HG03457 (cell line): ENCODE measurements around the gene UNC5B.
"Not testable (repeated sequence)": the region's sequence is repeated elsewhere in the genome, so short reads cannot be mapped to it uniquely, and the experiment has no call there.

Experiments
- ATAC-seq: cut with Tn5 transposase; IDR thresholded peaks from one replicate; pipeline ENCODE4 v1.9.1; 2021; ENCODE audit warnings: moderate number of reproducible peaks; ENCODE audit not compliant: unreplicated experiment

The UNC5B gene

DNA sequence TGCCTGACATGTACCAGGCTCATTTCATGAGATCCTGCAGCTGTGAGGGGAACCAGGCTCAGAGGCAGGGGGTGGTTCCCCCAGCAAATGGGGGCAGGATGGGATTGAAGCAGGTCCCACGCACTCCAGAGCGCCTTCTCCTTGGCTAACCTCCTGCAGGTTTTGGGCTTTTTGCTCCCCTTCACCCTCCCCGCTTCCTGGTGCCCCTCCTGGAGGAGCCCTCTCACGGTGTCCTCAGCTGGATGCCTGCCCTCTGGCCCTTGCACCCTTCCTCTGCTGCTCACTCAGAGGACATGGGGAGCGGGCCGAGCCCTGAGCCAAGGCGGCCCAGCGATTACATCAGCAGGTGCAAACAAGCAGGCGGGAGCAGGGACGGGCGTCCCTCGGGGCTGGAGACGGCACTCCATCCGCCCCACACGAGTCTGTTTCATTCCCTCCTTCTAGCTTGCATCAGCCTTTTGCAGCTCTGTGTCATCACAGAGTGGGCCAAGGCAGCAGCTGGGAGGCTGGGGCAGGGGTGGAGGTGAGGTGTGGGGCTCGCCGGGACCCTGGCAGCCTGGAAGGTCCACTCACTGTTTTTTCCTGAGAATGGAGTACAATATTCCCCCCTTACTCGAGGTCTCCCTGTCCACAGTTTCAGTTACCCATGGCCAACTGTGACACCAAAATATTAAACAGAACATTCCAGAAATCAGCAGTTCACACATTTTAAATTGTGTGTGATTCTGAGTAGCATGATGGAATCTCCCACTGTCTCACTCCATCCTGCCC lies 54.0 kb downstream of the UNC5B start:
- no peak for ATAC-seq

DNA sequence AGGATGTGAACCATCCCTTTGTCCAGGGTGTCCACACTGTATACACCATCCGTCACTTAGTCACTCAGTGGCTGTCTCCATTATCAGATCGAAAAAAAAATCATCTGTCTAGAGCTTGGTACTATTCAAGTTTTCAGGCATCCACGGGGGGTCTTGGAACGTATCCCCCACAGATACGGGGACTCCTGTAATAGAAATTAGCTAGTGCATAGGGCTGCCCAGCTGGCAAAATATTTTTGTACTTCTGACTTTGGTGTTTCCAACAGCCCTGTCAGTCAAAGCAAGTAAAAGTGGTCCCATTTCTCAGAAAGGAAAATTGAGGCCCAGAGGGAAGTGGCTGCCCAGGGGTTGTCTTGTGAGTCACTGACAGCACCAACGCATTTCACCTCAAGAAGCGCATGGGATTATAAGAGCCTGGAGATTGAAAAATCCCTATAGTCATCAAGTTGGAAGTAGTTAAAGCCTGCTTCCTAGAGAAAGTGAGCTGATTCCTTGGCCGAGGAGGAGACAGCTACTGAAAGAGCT lies 54.6 kb downstream of the UNC5B start:
- no peak for ATAC-seq

DNA sequence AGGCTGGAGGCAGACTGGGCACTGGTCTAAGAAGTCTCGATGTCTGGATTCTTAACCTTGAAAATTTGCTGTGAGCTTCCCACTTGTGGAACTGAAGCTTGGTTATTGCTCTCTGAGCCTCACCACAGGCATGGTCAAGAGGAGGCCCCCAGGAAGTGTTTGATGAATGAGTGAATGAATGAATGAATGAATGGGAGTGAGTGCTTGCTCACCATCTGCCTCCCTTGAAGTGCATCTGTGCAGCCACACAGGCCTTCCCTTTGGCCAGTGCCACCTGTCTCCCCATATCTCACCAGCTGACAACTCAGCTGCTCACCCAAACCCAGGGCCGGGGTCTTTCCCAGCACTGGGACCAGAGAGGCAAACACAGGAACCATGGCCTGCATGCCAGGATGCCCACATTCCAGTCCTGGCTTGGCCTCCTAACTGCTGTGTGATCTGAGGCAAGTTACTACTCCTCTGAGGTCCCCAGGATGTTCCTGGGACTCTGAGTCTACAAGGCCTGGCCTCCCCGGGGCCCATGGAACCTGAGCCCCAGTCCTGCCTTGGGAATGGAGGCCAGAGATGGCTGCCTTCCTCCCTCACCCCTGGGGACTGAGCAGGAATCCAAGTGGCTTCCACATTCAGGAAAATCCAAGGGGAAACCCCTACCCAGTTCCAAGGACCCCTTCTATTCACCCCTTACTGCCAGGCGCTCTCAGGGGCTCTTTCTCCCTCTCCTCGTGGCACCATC lies 55.3 kb downstream of the UNC5B start:
- ATAC-seq, result no peak

DNA sequence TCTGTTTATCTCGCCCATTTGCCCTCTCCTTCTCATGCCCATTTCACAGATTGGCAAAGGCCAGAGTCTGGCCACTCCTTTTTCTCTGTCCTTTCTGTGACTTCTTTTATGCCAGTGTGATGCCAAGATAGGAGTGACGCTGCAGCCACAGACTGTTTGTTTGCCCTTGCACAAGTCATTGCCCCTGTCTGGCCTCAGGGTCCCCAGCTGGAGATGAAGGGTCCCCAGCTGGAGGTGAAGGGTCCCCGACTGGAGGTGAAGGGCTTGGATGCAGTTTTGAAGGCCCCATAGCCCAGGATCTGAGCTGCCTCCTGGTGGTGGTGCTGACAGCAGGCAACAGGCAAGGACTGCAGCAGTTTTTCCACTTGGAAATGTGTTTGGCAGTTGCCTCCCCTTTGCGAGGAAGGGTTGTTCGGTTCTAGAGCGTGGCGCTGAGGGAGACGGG lies 55.9 kb downstream of the UNC5B start:
- no peak for ATAC-seq

DNA sequence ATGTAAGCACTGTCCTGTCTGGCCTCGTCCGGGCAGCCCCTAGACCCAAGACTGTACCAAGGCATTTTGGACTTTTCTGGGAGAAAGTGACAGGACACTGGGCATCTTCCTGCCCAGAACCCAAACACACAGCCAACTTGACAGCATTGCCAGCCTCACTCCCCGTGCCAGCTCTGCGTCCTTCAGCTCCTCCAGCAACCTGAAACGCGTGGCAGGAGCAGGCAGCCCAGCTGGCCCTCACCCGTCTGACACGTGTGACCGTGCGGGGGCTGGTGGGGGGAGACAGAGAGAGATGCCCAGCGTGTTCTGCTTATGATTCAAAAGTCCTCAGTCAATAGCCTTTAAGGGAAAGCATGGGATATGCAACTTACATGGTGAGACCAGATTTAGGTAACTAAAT lies 56.4 kb downstream of the UNC5B start:
- no peak for ATAC-seq

DNA sequence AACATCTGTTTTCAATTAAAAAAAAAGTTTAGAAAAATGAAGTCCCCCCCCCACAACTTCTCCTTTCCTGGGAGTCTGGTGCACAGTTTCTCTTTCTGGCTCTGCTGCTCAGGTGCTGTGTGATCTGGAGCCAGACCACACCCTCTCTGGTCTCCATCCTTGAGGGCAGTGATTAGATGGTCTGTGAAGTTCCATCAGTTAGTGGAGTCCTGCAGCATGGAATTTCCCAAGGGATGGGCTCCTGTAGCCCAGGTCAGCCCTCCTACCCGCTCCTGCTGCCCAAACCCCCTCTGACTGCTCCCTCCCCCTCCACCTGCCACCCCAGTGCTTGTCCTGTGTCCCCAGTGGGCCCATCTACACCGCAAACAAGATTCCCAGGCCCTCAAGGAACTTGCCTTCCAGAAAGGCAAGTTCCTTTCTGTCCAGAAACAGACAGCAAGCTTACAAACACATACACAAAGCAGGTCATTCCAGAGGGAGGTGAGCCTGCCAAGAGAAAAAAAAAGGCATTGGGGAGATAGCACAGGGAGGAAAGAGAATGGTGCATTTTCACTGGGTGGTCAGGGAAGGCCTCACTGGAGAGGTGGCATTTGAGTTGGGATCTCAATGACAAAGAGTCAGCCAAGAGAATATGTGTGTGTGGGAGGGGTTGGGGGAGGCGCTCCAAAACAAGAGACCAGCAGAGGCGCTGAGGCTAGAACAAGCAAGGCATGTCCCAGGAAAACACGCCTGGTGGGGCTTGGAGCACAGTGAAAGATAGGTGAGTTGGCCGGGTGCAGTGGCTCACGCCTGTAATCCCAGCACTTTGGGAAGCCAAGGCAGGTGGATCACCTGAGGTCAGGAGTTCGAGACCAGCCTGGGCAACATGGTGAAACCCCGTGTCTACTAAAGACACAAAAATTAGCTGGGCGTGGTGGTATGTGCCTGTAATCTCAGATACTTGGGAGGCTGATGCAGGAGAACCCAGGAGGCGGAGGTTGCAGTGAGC lies 57.2 kb downstream of the UNC5B start:
- no peak for ATAC-seq

DNA sequence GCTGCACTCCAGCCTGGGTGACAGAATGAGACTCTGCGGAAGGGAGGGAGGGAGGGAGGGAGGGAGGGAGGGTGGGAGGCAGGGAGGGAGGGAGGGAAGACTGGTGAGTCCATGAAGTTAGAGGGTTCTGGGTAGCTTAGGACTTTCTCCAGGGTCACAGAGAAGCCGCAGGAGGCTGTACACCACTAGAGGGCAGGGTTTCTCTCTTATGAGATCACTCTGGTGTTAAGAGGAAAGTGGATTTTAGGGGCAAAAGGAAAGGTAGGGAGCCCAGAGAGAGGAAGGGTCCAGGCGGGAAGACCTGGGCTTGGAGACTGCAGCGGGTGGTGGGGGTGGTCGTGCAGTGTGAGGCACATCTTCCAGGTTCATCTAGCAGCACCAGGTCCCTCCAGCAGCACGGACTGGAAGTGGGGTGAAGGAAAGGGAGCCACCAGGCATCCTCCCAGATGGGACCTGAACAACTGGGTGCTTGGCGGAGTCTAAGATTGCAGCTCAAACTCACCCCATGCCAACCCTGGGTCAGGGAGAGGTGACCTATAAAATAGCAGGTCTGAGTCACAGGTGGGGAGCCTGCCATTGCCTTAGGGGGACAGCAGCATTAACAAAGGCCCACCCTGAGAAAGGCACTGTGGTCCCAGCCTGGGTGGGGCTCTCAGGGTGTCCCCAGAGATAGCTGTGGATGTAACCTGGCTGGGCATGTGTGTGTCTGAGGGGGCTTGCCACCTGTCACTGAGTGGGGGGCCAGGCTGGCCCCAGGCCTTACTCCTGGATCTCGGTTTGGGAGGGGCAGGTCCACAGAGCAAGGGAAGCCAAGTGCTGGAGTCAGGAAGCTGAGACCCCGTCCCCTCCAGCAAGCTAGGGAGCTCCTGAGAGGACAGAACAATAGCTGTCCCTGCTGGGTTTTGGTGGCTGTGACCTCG lies 58.2 kb downstream of the UNC5B start:
- ATAC-seq, result no peak

DNA sequence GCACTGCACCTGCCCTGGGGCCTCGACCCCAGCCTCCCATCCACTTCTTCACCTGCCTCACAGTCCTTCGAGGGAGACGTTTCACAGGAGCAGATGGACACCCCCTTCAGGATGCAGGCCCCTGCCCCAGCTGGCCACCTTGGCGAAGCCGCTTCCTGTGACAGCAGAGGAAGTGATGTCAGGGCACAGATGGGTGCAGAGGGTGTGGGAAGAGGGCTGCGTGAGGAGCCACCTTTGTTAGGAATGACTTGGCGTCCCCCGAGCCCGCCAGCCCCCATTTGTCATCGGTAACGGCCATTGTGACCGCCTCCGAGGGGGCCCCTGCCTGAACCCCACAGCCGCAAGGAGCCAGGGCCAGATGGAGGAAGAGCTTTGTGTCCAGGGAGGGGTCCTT lies 59.3 kb downstream of the UNC5B start:
- no peak for ATAC-seq

DNA sequence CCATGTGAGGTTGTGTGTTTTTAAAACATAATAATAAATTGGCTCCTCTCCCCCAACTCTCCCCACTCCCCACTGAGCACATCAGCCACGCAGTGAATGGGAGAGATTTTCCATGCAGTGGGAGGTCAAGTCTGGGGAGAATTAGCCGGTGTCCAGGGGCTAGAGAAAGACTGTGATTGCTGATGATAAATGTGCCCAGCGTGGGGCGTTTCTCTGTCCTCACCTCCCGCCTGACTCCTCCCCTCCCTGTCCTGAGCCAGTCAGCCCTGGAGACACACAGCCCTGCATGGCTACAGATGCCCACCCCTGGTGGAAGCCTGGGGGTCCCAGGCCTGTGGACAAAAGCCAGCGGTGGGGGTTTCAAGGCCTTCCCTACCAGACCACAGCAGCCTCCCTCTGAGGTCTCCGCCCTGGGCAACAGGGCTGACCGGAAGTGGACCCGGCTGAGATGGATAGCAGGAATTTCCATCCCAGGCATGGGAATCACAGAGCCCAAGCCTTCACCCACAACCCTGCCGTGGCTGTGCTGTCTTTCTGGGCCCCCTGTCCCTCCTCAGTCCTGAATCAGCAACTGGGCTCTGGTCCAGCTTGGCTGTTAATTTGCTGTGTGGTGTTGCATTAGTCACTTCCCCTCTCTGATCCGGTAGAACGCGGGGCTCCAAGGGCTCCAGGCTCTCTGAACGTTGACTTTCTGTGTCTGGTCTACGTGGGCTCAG lies 59.8 kb downstream of the UNC5B start:
- ATAC-seq, result no peak

DNA sequence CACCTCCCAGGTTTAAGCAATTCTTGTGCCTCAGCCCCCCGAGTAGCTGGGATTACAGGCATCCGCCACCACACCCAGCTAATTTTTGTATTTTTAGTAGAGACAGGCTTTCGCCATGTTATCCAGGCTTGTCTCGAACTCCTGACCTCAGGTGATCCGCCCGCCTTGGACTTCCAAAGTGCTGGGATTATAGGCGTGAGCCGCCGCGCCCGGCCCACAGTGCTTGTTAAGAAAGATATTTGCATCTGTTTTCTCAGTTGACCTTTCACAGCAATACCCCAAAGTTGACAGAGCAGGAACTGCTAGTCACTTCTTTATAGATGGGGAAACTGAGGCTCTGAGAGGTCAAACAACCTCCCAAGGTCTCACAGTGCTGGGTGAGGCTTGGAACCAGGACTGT lies 60.6 kb downstream of the UNC5B start:
- ATAC-seq, result not testable (repeated sequence)

DNA sequence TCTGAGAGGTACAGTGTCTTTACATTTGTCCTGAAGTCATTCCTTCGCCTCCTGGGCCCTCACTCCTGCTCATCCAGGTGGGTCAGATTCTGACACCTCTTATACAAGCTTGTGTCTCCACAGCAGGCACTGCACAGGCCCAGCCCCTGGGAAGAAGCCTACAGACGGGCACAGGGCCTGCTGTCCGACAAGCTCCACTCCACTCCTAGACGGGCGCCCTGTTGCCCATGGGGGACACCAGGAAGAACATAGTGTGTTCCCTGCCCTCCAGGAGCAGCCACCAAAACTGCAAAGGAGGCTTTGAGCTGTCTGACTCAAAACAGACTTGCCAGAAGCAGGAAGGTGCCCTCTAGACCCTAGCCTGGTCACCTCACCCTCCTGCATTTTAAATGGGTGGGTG lies 61.1 kb downstream of the UNC5B start:
- no peak for ATAC-seq

DNA sequence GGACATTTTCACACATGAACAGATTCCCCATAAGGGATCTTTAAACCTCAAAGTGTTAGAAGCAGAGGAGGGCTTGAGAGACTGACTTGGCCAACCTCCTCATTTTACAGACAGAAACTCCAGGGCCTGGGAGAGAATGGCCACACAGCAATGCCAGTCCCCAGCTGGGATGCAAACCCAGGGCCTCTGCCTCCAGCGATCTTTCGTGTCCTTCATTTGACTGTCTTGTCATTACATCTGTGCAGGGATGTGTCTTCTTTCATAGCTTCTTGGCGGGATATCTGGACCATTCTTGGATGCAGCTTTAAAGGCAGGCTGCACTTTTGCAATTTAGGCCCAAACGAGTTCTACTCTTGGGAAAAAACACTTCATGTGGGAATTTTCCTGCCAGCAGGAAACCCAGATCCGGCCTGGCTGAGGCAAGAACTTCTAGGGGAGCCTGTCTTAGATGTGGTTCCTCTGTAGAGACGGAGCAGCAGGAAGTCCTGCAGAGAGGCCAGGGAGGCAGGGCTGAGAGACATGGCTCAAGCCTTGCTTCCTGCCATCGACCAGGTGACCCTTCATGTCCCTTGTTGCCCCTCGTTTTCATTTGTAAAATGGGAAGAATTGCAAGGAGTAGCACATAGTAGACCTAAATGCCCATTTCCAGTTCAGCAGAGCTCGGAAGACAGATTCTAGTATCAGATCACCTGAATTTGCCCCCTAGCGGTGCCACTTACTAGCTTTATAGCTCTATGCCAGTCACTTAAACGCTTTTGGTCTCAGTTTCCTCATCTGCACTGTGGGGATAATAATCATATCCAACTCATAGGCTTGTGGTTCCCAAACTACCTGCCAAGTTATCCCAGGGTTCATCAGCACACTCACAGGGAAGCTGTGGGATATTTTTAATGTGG lies 62.8 kb downstream of the UNC5B start:
- ATAC-seq, result no peak

DNA sequence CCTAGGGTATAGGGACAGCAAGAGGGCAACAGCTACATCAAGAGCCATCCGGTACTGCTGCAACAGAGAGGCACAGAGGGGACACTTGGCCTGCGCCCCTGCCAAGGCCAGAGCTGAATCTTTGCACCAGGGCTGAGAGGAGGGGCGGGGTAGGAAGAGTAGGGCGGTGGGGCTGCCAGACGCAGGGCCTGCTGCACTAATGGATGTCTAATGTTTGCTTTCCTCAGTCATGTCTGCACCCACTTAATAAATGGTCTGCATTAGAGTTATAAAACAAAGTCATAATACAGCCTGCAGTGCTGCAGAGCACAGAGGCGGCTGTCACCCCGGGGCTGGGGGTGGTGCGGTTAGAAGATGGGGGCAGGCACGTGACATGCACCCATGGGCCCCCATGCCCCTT lies 64.5 kb downstream of the UNC5B start:
- no peak for ATAC-seq

DNA sequence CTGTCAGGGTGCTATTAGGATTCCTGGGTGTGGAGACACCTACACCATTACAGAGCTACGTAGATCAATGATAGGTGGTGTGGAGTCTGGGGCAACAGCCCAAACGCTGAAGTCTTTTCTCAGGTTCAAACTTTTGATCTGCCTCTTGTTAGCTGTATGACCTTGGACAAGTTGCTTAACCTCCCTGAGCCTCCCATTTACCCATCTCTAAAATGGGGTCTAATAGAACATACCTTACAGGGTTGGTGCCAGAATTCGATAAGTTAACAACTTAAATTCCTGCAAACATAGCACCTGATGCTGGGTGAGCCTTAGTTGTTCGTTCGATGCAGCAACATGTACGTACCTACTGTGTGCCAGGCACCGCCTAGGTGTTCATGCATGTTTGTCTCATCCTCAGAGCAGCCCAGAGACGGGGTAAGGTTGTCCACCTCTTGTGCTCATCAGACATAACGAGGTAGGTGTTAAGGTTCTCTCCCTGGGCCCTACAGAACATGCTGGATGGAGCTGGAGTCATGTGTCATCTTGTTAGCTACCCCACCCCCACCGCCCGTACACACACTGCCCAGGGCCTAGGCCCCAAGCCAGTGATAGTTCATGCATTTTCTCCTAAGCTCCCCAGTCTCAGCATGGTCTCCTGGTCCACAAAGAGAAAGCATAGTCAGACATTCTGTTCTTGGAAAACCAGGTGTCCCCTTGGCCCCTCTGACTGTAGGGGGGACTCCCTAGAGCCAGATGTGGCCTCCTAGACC lies 65.7 kb downstream of the UNC5B start:
- ATAC-seq, result no peak

DNA sequence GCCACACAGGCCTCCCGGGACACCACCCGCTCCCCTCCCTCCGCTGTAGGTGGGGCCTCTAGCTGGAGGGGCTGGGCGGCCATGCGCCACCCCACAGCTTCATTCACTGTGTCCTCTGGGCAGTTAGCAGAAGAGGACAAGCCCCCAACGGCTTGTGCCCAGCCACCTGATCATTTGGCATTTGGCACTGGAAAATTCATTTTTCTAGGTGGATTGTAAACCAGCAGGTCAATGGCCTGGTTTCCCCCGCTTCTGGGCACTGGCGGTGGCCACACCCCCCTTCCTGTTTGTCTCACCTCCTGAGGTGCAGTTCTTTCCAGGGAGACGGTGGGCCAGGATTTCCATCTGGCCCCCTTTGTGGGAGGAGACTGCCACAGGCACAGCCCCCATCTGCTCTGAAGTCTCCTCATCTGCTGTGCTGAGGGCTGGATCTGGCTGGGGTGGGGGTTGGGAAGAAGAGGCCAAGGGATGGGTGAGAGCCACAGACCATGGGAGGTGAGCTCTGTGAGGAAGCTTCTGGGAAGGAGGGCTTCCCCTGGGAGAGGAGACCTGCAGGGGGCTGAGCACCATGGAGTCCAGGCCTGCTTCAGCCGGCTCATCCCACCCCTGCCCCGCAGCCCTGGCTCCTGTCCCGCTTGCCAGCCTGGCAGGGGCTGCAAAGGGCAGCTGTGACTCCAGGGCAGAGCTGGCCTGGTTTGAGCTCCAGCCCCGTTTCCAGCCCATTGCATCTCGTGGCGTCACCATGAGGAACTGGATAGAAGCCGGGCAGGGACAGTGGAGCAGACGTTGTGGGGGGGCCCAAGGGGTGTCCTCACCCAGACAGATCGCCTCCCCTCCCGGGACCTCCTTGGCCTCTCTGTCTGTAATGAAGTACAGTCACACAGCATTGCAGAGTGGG lies 66.6 kb downstream of the UNC5B start:
- no peak for ATAC-seq

DNA sequence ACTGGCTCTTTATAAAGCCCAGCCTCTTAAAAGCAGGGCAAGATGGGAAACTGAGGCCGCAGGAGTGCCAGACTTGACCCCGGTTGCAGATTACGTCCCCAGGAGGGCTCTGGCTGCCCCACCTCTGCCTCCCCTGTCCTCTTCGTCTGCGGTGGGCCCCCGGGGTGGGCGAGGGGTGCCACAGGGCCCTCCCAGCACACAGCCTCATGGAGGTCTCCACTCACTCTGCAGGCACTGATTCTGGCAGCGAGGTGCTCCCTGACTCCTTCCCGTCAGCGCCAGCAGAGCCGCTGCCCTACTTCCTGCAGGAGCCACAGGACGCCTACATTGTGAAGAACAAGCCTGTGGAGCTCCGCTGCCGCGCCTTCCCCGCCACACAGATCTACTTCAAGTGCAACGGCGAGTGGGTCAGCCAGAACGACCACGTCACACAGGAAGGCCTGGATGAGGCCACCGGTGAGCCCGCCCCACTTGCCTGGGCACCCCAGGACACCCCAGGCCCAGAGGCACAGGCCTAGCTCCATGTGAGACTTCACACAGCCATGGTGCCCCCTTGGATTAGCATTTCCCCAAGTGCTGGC lies 67.3 kb downstream of the UNC5B start:
- ATAC-seq, result no peak
